Cortex of kidney (tissue), 1 donor: ENCODE measurements around the gene TMC8.
"Not testable (repeated sequence)": the region's sequence is repeated elsewhere in the genome, so short reads cannot be mapped to it uniquely, and the experiment has no call there.

Source experiments
- DNase-seq: peaks from one replicate; lab custom pipeline; 2025; lab: John Stamatoyannopoulos, UW

Gene TMC8

GRCh38 chr17:78135858-78136500, 5.4 kb downstream of the TMC8 start:
- no peak for DNase-seq

- DNase-seq = no peak
Measured at GRCh38 chr17:78137392-78138203, 7.0 kb downstream of the TMC8 start.

GRCh38 chr17:78138204-78139060, 7.9 kb downstream of the TMC8 start:
- no peak for DNase-seq

DNA sequence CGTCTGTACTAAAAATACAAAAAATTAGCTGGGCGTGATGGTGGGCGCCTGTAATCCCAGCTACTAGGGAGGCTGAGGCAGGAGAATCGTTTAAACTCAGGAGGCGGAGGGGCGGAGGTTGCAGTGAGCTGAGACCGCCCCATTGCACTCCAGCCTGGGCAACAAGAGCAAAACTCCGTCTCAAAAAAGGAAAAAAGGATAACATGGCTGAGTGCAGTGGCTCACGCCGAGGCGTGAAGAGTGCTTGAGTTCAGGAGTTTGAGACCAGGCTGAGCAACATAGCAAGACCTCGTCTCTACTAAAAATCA, 9.2 kb downstream of the TMC8 start:
- DNase-seq = not testable (repeated sequence)

DNA sequence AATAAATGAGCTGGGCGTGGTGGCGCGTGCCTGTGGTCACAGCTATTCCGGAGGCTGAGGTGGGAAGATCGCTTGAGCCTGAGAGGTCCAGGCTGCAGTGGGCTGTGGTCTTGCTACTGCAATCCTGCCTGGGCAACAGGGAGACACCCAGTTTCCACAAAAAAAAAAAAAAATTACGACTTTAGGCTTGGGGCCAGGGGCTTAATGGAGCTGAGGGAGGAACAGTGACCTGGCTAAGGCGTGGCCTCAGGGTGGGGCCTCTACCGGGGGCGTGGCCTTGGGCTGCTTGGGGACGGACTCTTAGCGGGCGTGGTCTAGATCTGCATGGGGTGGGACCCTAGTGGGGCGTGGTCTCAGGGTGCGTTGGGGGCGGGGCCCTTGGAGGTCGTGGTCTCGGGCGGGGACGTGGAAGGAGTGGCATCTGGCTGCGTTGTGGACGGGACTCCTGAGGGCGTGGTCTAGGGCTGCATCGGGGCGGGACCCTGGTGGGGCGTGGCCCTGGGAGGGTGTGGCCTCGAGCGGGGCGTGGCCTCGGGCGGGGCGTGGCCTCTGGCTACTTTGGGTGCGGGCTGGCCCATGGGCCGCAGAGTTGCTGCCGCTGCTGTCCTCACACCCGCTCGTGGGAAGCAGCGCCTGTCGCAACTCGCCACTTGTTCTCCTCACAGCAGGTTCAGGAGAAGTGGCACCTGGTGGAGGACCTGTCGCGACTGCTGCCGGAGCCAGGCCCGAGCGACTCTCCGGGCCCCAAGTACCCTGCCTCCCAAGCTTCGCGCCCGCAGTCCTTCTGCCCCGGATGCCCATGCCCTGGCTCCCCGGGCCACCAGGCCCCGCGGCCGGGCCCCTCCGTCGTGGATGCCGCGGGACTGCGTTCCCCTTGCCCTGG, 9.8 kb downstream of the TMC8 start:
- no peak for DNase-seq

- no peak for DNase-seq
Measured at GRCh38 chr17:78141437-78142118, 11.0 kb downstream of the TMC8 start.

GRCh38 chr17:78142119-78142861, 11.7 kb downstream of the TMC8 start:
- no peak for DNase-seq

DNA sequence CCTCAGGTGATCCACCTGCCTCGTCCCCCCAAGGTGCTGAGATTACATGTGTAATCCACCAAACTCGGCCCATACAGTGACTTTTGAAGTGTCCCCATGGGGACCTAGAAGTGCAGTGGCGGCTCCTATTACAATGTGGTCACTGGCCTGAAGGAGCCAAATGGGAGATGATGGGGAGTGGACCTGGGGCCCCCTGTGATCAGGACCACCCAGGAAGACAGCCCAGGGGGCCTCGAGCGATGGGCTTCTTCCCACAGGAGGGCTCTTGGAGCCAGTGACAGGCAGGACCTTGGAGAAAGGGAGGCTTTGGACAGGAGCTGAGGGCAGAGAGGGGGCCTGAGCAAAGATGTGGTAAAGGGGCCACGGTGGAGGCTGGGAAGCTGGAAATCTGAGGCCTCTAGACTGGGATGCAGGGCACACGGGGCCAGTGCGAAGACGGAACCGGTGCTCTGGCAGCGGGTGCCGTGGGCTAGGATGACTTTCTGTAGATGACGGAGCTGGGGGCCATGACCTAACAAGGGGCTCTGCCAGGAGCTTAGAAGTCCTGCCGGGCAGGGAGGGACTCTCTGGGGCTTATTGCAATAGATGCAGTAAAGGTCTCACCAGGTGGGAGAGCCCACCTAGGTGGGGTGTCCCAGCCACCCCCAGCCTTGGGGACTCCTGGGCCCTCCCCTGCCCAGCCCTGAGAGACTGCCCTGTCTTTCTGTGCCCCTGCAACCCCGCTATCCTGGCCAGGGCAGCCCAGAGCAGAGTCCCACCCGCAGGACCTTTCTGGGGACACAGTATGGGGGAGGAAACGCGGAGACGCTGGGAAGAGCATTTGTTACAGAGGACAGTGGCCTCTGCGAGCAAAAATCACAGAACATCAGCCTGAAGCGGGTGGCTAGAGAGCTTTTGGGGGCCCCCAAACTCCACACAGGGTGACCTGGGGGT, 12.9 kb downstream of the TMC8 start:
- DNase-seq = no peak

DNA sequence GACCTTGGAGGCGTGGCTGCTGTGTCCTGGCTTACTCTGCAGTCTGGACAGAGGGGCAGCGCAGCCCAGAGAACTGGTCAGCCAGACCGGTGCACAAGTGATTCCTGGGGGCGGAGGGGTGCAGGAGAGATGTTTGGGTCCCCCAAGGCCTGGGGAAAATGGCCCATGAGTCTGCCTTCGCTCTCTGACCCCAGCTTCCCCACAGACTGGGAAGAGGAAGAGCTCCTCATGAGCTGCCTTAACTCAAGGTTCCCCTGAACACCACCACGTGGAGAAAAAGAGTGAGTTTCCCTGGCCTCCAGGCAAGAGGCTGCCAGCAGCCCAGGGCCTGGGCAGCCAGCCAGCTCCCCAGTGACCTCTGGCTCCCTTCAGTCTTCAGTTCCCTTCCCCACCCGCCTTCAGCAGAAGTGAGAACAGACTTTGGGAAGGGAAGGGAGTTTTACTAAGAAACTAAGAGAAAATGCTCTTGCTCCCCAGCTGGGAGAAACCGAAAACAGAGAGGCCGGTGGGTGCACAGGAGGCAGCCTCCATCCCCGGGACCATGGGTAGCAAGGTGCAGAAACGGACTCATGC, 13.7 kb downstream of the TMC8 start:
- DNase-seq = no peak

DNA sequence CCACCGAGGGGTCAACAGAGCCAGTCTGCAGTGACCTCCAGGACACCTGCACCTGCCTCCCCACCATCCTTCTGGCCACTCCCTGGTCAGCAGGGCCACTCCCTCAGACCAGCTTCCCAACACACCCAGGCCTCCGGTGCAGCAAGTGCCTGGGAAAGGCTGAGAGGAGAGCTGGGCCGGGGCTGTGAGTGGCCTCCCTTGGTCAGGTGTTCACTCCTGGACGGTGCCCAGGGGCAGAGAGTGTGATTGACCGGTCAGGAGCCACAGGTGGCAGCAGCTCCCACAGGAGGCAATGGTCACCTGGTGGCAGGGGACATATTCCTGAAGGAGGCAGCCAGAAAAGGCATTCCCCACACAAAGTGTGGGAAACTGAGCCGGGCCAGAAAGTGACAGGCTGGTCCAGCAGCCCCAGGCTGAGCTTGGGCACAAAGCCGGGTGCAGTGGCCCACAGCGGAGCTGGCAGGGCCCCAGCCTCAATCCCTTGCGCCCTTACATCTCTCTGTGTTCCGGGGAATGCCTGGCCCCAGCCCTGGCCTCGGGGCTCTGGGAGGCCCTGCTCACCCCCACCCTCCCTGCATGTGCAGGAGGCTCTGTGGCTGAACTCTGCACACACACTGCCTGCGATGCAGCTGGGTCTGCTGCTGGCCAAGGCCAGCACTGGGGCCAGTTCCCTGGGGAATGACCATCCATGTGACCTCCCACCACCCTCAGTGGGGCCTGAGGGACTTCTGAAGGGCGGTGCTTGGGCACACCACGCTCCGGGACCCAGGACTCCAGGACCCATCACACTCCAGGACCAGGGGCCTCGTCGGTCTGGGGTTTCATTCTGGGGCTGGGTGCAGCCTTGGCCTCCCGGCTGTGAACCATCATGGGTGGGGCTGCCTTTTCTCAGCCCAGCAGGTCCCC, 14.4 kb downstream of the TMC8 start:
- DNase-seq = no peak

DNA sequence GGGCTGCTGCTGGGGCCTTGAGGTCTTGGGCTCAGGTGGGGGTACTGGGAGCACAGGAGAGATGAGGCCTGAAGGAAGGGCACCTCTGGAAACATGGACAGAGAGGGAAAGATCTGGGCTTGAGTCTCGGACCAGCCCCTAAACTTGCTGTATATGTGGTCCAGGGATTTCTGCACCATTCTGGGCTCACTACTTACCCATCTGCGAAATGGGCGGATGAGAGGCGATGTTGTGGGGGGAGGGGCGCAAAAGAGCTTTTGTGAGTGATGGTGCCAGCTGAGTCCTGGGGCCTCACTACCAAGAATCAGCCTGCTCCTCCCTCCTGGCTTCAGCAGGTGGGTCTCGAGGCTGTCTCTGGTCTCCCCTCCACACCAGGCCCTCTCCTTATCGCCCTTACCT, 15.9 kb downstream of the TMC8 start:
- DNase-seq = no peak

- no peak for DNase-seq
Measured at GRCh38 chr17:78146881-78147280, 16.3 kb downstream of the TMC8 start.

DNA sequence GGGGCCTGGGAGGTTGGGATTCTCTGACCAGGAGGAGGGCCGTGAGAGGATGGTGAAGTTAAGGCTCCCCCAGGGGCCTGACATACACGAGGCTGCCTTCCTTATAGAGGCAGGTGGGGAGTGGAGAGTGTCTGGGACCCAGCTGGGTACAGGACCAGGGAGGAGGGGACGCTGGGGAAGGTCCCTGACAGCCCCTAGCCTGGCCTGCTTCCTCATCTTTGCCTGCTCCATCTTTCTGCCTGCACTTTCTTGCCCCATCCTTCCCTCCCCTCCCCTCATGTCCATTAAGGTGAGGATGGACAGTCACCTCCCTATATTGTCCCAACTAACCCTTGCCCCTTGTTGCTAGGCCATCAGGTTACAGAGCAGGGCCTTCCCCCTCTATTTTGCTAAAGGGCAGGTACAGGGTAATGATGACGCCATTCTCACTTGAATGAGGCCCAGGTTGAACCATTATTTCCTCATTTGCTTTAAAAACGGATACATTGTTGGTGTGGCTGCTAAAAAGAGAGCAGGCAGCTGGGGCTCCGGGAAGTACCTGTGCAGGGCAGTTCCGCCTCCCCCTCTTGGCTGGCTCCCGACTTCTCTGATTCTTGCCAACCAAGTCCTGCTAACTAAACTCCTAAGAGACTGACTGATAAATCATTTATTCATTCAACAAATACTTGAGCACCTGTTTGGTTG, 16.9 kb downstream of the TMC8 start:
- DNase-seq = no peak

GRCh38 chr17:78148286-78149016, 17.9 kb downstream of the TMC8 start:
- no peak for DNase-seq

GRCh38 chr17:78151514-78152008, 21.0 kb downstream of the TMC8 start:
- DNase-seq = no peak
